A549 (cell line): ENCODE results near the gene PLEKHG4B.

Experiments
- CEBPB ChIP-seq, 2 experiments: fragments of >200 bp in 1 of 2; sonication (Bioruptor Twin) in 1 of 2; formaldehyde crosslinking in 1 of 2; IDR thresholded peaks; 2 replicates each; pipeline ENCODE4 v1.6.1; 2012 to 2016
- EP300 ChIP-seq, 2 experiments: fragments of >200 bp; sonication (Bioruptor Twin); formaldehyde crosslinking; IDR thresholded peaks; 2 replicates in 1 of 2; 3 replicates in 1 of 2; pipeline ENCODE4 v1.6.1; 2016 to 2017
- NPAS2 ChIP-seq: fragments of 250-450 bp; sonication (Bioruptor Pico); IDR thresholded peaks from 2 replicates; pipeline ENCODE4 v1.8.0; 2022; ENCODE audit warnings: mild to moderate bottlenecking, moderate library complexity, borderline replicate concordance
- POLR2A ChIP-seq: IDR thresholded peaks from 2 replicates; pipeline ENCODE4 v1.6.1; 2012; ENCODE audit warnings: mild to moderate bottlenecking, low read length
- RAD21 ChIP-seq, 2 experiments: fragments of >200 bp in 1 of 2; sonication (Bioruptor Twin) in 1 of 2; formaldehyde crosslinking in 1 of 2; IDR thresholded peaks in 1 of 2; conservative IDR thresholded peaks in 1 of 2; 2 replicates in 1 of 2; 3 replicates in 1 of 2; pipeline ENCODE4 v1.6.1; 2012 to 2018; ENCODE audit warnings: inconsistent platforms in 1 of 2
- TF ChIP-seq, protein P1 (sequence below): fragments of >200 bp; sonication (Bioruptor Twin); formaldehyde crosslinking; IDR thresholded peaks from 3 replicates; pipeline ENCODE4 v1.5.1; 2016
- TF ChIP-seq, protein P2 (sequence below): fragments of 200-600 bp; sonication (generic); IDR thresholded peaks from 2 replicates; pipeline ENCODE4 v1.6.1; 2016; ENCODE audit warnings: antibody characterized with exemption, mild to moderate bottlenecking, moderate library complexity

DNA sequence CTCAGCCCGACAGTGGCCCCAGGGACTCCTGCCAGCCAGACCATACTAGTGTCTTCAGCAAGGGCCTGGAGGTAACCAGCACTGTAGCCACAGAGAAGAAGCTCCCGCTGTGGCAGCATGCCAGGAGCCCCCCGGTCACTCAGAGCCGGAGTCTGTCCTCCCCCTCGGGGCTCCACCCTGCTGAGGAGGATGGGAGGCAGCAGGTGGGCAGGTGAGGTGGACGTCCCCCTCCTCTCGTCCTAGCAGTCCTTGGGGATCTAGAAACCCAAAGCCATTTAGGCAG is 71.3 kb downstream of the PLEKHG4B start:
- no peak for TF ChIP-seq RAD21 (conservative IDR thresholded peaks at IDR 0.05 in 1 of 2, IDR thresholded peaks at IDR 0.05 in 1 of 2)
- TF ChIP-seq, protein P1, sequence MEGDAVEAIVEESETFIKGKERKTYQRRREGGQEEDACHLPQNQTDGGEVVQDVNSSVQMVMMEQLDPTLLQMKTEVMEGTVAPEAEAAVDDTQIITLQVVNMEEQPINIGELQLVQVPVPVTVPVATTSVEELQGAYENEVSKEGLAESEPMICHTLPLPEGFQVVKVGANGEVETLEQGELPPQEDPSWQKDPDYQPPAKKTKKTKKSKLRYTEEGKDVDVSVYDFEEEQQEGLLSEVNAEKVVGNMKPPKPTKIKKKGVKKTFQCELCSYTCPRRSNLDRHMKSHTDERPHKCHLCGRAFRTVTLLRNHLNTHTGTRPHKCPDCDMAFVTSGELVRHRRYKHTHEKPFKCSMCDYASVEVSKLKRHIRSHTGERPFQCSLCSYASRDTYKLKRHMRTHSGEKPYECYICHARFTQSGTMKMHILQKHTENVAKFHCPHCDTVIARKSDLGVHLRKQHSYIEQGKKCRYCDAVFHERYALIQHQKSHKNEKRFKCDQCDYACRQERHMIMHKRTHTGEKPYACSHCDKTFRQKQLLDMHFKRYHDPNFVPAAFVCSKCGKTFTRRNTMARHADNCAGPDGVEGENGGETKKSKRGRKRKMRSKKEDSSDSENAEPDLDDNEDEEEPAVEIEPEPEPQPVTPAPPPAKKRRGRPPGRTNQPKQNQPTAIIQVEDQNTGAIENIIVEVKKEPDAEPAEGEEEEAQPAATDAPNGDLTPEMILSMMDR = no peak
- no peak for TF ChIP-seq CEBPB (IDR thresholded peaks at IDR 0.05)
- no peak for TF ChIP-seq EP300 (IDR thresholded peaks at IDR 0.05)
- TF ChIP-seq, protein P2, sequence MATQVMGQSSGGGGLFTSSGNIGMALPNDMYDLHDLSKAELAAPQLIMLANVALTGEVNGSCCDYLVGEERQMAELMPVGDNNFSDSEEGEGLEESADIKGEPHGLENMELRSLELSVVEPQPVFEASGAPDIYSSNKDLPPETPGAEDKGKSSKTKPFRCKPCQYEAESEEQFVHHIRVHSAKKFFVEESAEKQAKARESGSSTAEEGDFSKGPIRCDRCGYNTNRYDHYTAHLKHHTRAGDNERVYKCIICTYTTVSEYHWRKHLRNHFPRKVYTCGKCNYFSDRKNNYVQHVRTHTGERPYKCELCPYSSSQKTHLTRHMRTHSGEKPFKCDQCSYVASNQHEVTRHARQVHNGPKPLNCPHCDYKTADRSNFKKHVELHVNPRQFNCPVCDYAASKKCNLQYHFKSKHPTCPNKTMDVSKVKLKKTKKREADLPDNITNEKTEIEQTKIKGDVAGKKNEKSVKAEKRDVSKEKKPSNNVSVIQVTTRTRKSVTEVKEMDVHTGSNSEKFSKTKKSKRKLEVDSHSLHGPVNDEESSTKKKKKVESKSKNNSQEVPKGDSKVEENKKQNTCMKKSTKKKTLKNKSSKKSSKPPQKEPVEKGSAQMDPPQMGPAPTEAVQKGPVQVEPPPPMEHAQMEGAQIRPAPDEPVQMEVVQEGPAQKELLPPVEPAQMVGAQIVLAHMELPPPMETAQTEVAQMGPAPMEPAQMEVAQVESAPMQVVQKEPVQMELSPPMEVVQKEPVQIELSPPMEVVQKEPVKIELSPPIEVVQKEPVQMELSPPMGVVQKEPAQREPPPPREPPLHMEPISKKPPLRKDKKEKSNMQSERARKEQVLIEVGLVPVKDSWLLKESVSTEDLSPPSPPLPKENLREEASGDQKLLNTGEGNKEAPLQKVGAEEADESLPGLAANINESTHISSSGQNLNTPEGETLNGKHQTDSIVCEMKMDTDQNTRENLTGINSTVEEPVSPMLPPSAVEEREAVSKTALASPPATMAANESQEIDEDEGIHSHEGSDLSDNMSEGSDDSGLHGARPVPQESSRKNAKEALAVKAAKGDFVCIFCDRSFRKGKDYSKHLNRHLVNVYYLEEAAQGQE = no peak
- TF ChIP-seq POLR2A = no peak
- no peak for TF ChIP-seq NPAS2 (CRISPR knock-in tag)
